Measurements from ENCODE around the gene THSD7B.

The THSD7B gene

DNA sequence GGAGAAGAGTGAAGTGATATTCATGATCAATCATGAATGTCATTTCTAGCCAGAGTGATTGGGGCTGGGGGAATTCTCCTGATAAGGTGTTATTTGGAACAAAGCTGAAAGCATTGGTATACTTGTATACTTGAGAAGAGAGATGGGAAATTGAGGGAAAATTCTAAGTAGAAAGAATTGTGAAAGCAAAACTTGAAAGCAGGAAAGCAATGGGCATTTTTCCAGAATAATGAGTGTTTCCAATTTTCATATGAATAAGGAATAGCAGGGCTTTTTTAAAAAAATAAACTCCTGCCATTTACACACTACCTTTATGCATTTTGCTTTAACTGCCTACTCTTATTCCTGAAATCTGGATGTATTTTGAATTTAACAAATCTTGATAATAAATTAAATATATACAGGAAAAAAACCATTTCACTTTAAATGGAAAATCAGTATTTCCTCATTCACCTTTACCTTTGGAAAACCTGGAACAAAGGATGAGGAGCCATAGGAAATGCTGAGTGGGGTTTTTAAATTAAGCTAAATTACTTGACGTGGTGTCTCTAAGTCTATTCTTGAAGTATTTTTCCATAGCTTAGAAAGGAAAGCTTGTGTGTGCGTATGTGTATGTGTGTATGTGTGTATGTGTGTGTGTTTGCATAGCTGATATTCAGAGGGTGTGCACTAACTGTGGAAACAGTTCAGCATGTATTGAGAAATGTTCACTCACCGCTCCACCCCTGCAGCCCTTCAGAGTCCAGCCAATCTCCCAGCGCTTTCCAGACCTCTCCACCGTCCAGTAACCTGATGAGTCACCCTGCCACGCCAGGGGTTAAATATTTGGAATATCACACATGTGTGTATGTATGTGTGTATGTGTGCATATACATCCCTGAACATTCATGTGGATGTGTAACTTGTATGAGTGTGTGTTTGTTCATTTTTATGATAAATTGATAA, 427.3 kb downstream of the THSD7B start:
- TF ChIP-seq, protein P1, sequence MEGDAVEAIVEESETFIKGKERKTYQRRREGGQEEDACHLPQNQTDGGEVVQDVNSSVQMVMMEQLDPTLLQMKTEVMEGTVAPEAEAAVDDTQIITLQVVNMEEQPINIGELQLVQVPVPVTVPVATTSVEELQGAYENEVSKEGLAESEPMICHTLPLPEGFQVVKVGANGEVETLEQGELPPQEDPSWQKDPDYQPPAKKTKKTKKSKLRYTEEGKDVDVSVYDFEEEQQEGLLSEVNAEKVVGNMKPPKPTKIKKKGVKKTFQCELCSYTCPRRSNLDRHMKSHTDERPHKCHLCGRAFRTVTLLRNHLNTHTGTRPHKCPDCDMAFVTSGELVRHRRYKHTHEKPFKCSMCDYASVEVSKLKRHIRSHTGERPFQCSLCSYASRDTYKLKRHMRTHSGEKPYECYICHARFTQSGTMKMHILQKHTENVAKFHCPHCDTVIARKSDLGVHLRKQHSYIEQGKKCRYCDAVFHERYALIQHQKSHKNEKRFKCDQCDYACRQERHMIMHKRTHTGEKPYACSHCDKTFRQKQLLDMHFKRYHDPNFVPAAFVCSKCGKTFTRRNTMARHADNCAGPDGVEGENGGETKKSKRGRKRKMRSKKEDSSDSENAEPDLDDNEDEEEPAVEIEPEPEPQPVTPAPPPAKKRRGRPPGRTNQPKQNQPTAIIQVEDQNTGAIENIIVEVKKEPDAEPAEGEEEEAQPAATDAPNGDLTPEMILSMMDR (IDR thresholded peaks at IDR 0.05; ENCODE audit: unreplicated experiment in 3 of 3) = no peak
- Mint-ChIP-seq H3K27me3 (ENCODE audit: low read depth) (peaks cover 20% of the 10 kb centered on the region), H3K4me3 (no peak overlapping the region)

DNA sequence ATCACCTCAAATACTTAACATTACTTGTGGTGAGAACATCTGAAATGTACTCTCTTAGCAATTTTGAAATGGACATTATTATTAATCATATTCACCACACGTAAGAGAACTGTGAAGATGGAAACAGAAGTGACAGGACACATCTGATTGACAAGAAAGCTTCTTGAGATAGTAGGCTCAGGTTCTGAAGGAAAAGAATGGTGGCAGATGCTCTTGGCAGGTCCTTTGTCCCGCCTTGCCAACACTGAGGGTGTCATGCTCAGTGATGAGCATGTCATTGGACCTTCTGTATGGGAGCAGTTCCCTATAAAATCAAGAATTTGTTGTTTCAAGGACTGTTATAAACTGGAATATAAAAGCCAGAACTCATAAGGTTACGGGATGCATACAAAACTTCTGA, 428.1 kb downstream of the THSD7B start:
- Mint-ChIP-seq H3K27ac (no peak overlapping the region), H3K27me3 (ENCODE audit: low read depth) (peaks cover 20% of the 10 kb centered on the region), H3K9me3 (no peaks in the 10 kb centered on the region), H3K4me1 (peaks cover 4% of the 10 kb centered on the region), H3K36me3 (ENCODE audit: low read depth) (no peaks in the 10 kb centered on the region), H3K4me3 (no peak overlapping the region)
- TF ChIP-seq, protein P1 (IDR thresholded peaks at IDR 0.05; ENCODE audit: unreplicated experiment in 3 of 3) = no peak

More for the DNA sequence above, 427.3 kb downstream of the THSD7B start:
- Mint-ChIP-seq H3K4me1 (peaks cover 4% of the 10 kb centered on the region), H3K27ac (no peak overlapping the region), H3K36me3 (ENCODE audit: low read depth) (no peaks in the 10 kb centered on the region), H3K9me3 (no peaks in the 10 kb centered on the region)

DNA sequence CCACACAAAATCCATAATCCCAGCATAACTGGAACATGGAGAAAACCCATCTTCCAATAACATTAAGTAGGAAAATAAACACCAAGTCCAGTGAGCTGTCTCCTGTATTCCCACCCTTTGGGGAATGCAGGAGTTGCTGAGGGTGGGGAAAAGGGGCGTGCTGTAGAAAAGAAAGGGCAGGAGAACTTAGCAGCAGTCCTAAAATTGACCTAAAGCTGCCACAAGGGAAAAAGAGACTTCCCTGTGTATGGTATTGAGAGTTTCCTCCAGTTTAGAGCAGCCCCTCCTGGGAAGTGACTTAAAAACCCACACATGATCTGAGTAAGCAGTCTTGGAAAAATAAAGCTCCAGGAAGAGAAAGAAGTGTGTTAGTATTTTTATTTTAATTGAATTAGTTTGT, 428.8 kb downstream of the THSD7B start:
- no peaks in the 10 kb centered on the region for H3K36me3 Mint-ChIP-seq (ENCODE audit: low read depth)
- no peak overlapping the region for H3K4me3 Mint-ChIP-seq
- peaks cover 15% of the 10 kb centered on the region for H3K27me3 Mint-ChIP-seq (ENCODE audit: low read depth)
- TF ChIP-seq, protein P1 (IDR thresholded peaks at IDR 0.05; ENCODE audit: unreplicated experiment in 3 of 3) = no peak
- no peaks in the 10 kb centered on the region for H3K9me3 Mint-ChIP-seq
- H3K27ac Mint-ChIP-seq = no peak overlapping the region
- peaks cover 4% of the 10 kb centered on the region for H3K4me1 Mint-ChIP-seq

DNA sequence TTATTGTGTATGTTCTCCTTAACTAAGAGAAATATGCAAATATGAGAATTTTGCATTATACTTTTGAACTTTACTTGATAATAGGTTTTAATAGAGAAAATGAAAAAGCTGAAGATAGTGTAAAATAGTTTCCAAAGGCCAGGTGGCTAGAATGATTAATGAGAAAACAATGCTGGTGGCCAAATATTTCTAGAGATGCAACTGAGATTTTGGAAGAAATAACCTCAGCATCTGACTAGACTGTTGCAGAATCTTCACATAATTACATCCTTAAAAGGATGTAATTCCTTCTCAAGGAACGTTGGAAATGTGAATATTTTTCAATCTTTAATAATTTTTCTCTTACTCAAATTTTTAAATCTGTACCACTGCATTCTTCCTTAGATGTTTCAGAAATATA, 434.4 kb downstream of the THSD7B start:
- Mint-ChIP-seq H3K27me3 (ENCODE audit: low read depth) (peaks cover 8% of the 10 kb centered on the region), H3K4me3 (no peak overlapping the region), H3K9me3 (no peaks in the 10 kb centered on the region), H3K27ac (no peak overlapping the region), H3K36me3 (ENCODE audit: low read depth) (no peaks in the 10 kb centered on the region), H3K4me1 (no peaks in the 10 kb centered on the region)
- TF ChIP-seq, protein P1 (IDR thresholded peaks at IDR 0.05; ENCODE audit: unreplicated experiment in 3 of 3) = no peak

DNA sequence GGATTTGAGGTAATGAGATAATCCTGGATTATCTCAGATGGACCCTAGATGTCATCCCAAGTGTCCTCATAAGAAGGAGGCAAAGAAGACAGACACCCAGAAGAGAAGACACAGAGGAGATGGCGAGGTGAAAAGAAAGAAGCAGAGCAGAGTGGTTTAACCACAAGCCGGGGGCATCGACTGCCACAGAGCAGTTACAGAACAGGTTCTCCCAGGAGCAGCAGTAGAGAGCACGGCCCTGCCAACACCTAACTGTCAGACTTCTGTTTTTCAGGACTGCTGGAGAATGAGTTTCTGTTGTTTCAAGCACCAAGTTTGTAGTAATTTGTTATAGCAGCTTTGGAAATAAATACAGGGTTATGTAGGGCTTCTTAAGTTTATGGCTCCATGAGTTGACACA, 437.0 kb downstream of the THSD7B start:
- Mint-ChIP-seq H3K4me1 (no peaks in the 10 kb centered on the region), H3K9me3 (no peaks in the 10 kb centered on the region), H3K27me3 (ENCODE audit: low read depth) (peaks cover 8% of the 10 kb centered on the region), H3K4me3 (no peak overlapping the region), H3K36me3 (ENCODE audit: low read depth) (no peaks in the 10 kb centered on the region), H3K27ac (no peak overlapping the region)
- TF ChIP-seq, protein P1 (IDR thresholded peaks at IDR 0.05; ENCODE audit: unreplicated experiment in 3 of 3) = no peak

DNA sequence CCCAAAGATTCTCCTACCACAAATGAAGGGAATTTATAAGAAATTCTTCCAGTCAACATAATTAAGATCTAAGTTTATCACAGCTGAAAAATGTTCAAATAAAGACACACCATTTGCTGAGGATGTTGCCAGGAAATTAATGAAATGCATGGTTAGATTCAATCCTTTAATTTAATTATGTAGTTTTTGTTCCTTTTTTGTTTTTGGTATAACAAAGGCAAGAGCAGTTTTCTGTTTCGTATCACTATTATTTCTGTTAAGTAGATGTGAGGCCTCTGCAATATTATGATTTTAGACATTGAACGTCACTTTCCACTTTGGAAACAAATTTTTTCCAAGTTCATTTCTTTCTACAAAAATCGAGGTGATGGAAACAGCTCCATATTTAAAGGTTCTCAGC, 440.0 kb downstream of the THSD7B start:
- Mint-ChIP-seq H3K27me3 (ENCODE audit: low read depth) (peaks cover 8% of the 10 kb centered on the region), H3K4me3 (no peak overlapping the region), H3K36me3 (ENCODE audit: low read depth) (no peaks in the 10 kb centered on the region), H3K9me3 (no peaks in the 10 kb centered on the region), H3K27ac (no peak overlapping the region), H3K4me1 (no peaks in the 10 kb centered on the region)
- TF ChIP-seq, protein P1 (IDR thresholded peaks at IDR 0.05; ENCODE audit: unreplicated experiment in 3 of 3) = no peak

Data from nephron (organoid).